HEK293T (cell line): ENCODE results near the gene SPSB2.
A peak's percentile ranks its signal among the peaks of the same experiment; 100 is the strongest.
"Not testable (repeated sequence)": the region's sequence is repeated elsewhere in the genome, so short reads cannot be mapped to it uniquely, and the experiment has no call there.

Experiments used
- CTCF ChIA-PET: fragments of 350-600 bp; formaldehyde crosslinking; extraction: SDS; loops from one replicate; lab custom pipeline; 2021; ENCODE audit warnings: antibody characterized with exemption, inconsistent platforms; lab: Yijun Ruan, JAX
- POLR2A ChIA-PET: fragments of 350-600 bp; formaldehyde crosslinking; extraction: SDS; loops from one replicate; lab custom pipeline; 2020; ENCODE audit warnings: antibody characterized with exemption, inconsistent platforms; lab: Yijun Ruan, JAX
- DNase-seq: peaks from one replicate; pipeline ENCODE4 v3.0.0; 2012; ENCODE audit warnings: mixed read lengths; ENCODE audit errors: extremely low spot score
- ARNT ChIP-seq: fragments of 450-650 bp; IDR thresholded peaks from 2 replicates; pipeline ENCODE4 v1.6.1; 2017; ENCODE audit warnings: mild to moderate bottlenecking
- BHLHE40 ChIP-seq: fragments of 450-650 bp; IDR thresholded peaks from 2 replicates; pipeline ENCODE4 v1.6.1; 2016; ENCODE audit warnings: mild to moderate bottlenecking, moderate library complexity, borderline replicate concordance
- CTBP1 ChIP-seq: fragments of 450-650 bp; IDR thresholded peaks from 2 replicates; pipeline ENCODE4 v1.6.1; 2016; ENCODE audit warnings: borderline replicate concordance
- ELF4 ChIP-seq: fragments of 450-650 bp; IDR thresholded peaks from 2 replicates; pipeline ENCODE4 v1.6.1; 2017; ENCODE audit warnings: antibody characterized with exemption
- FOXA1 ChIP-seq: fragments of 450-650 bp; IDR thresholded peaks from 2 replicates; pipeline ENCODE4 v1.6.1; 2016; ENCODE audit warnings: mild to moderate bottlenecking
- FOXK2 ChIP-seq: fragments of 450-650 bp; IDR thresholded peaks from 2 replicates; pipeline ENCODE4 v1.6.1; 2016; ENCODE audit warnings: mild to moderate bottlenecking
- FOXM1 ChIP-seq: fragments of 450-650 bp; IDR thresholded peaks from 2 replicates; pipeline ENCODE4 v1.6.1; 2017; ENCODE audit warnings: mild to moderate bottlenecking, borderline replicate concordance
- HDGF ChIP-seq: fragments of 450-650 bp; IDR thresholded peaks from 2 replicates; pipeline ENCODE4 v1.6.1; 2017; ENCODE audit warnings: antibody characterized with exemption, borderline replicate concordance
- L3MBTL2 ChIP-seq: fragments of 450-650 bp; conservative IDR thresholded peaks from 2 replicates; pipeline ENCODE4 v1.6.1; 2016; ENCODE audit warnings: mild to moderate bottlenecking
- LEF1 ChIP-seq: fragments of 450-650 bp; IDR thresholded peaks from 2 replicates; pipeline ENCODE4 v1.6.1; 2017; ENCODE audit warnings: mild to moderate bottlenecking, borderline replicate concordance
- NFRKB ChIP-seq: fragments of 450-650 bp; IDR thresholded peaks from 2 replicates; pipeline ENCODE4 v1.6.1; 2016; ENCODE audit warnings: mild to moderate bottlenecking, moderate library complexity
- PKNOX1 ChIP-seq: fragments of 450-650 bp; IDR thresholded peaks from 2 replicates; pipeline ENCODE4 v1.6.1; 2016
- SUZ12 ChIP-seq: fragments of 450-650 bp; IDR thresholded peaks from 2 replicates; pipeline ENCODE4 v1.6.1; 2016; ENCODE audit warnings: mild to moderate bottlenecking
- TARDBP ChIP-seq: fragments of 450-650 bp; IDR thresholded peaks from 2 replicates; pipeline ENCODE4 v1.6.1; 2016
- ZNF384 ChIP-seq: fragments of 450-650 bp; IDR thresholded peaks from 2 replicates; pipeline ENCODE4 v1.6.1; 2016

Gene SPSB2

GRCh38 chr12:6909421-6910145 is 36.5 kb upstream of the SPSB2 start:
- POLR2A ChIA-PET = interaction anchor here (1.5 to 4.3 kb wide), 2 partner anchors 17 to 18 kb away, joined by 4 to 23 read pairs; no protein-coding TSS in a partner anchor
- TF ChIP-seq NFRKB (no peak), FOXK2 (no peak), LEF1 (no peak), ZNF384 (no peak), BHLHE40 (no peak), CTBP1 (no peak), TARDBP (no peak), L3MBTL2 (no peak), PKNOX1 (no peak), HDGF (no peak), FOXA1 (no peak)
- CTCF ChIA-PET = interaction anchor here (1.0 to 3.4 kb wide), 3 partner anchors 15 to 37 kb away, joined by 3 to 11 read pairs (median 5); partner anchors contain the start of gene SPSB2
- DNase-seq = no peak

- POLR2A ChIA-PET = interaction anchor here (0.8 to 4.3 kb wide), 5 partner anchors 17 to 57 kb away, joined by 3 to 23 read pairs (median 6); partner anchors contain the start of genes C12orf57, RNU7-1, SPSB2 and TPI1
- CTCF ChIA-PET = interaction anchor here (0.6 to 1.1 kb wide), 3 partner anchors 16 to 17 kb away, joined by 3 read pairs; no protein-coding TSS in a partner anchor
- DNase-seq = not testable (repeated sequence)
Measured at GRCh38 chr12:6908141-6908540, 35.0 kb upstream of the SPSB2 start.

- TF ChIP-seq CTBP1 = no peak
- TF ChIP-seq FOXK2 = no peak
- TF ChIP-seq L3MBTL2 = 0 out of 2 replicates have a peak, but pooled peaks have one; percentile 18
- no peak for DNase-seq
- ChIA-PET POLR2A (interaction anchor here (0.9 to 4.6 kb wide), 10 partner anchors 9 to 182 kb away, joined by 3 to 34 read pairs (median 6); partner anchors contain the start of genes C12orf57, COPS7A, ENO2 and RNU7-1), CTCF (interaction anchor here (0.5 to 1.5 kb wide), 4 partner anchors 14 to 246 kb away, joined by 3 to 8 read pairs (median 4); no protein-coding TSS in a partner anchor)
Measured at GRCh38 chr12:6905414-6906040, 32.4 kb upstream of the SPSB2 start.

- CTCF ChIA-PET = interaction anchor here (1.1 to 1.5 kb wide), 3 partner anchors 13 to 35 kb away, joined by 3 to 8 read pairs (median 6); no protein-coding TSS in a partner anchor
- DNase-seq = peak; percentile 89
- TF ChIP-seq L3MBTL2 (no peak), TARDBP (no peak), PKNOX1 (no peak), LEF1 (no peak)
- POLR2A ChIA-PET = interaction anchor here (0.9 to 4.6 kb wide), 11 partner anchors 10 to 181 kb away, joined by 3 to 34 read pairs (median 5); partner anchors contain the start of genes C12orf57, CDCA3, COPS7A and ENO2
Measured at GRCh38 chr12:6904280-6905276, 31.5 kb upstream of the SPSB2 start, which contains the start of gene LRRC23. Gene LRRC23 (plus strand): TSS chr12:6904822. CDS start chr12:6905634, 812 bp downstream.

- POLR2A ChIA-PET = interaction anchor here (1.0 to 4.6 kb wide), 6 partner anchors 11 to 180 kb away, joined by 3 to 34 read pairs (median 9); partner anchors contain the start of genes C12orf57, CDCA3, COPS7A and ENO2
- no peak for DNase-seq
- CTCF ChIA-PET = interaction anchor here (1.0 to 2.1 kb wide), 2 partner anchors 31 to 152 kb away, joined by 3 to 7 read pairs; no protein-coding TSS in a partner anchor
- TF ChIP-seq PKNOX1 (no peak), HDGF (no peak), LEF1 (no peak), L3MBTL2 (no peak), NFRKB (no peak), SUZ12 (no peak), ARNT (no peak), TARDBP (no peak), FOXA1 (no peak), FOXK2 (no peak), ELF4 (no peak), FOXM1 (no peak)
Measured at GRCh38 chr12:6903722-6904121, 30.6 kb upstream of the SPSB2 start.
